Endothelial cell (in vitro differentiated cells): Measurements from ENCODE around the gene SORCS2. TPM values are rescaled to one million over a fixed set of nuclear protein-coding genes. Genes with fewer than 3 reads are reported as not detected.

ENCODE experiments used
- DNase-seq: peaks from one replicate; pipeline ENCODE4 v3.0.0; 2021; ENCODE audit warnings: low spot score
- H3K27ac Mint-ChIP-seq: one replicate; pipeline ENCODE4 v1.8.0; 2021; ENCODE audit warnings: mixed read lengths, inconsistent platforms; ENCODE audit not compliant: unreplicated experiment
- H3K27me3 Mint-ChIP-seq: one replicate; pipeline ENCODE4 v1.8.0; 2021; ENCODE audit warnings: mild to moderate bottlenecking, moderate library complexity, mixed read lengths, inconsistent platforms; ENCODE audit not compliant: unreplicated experiment
- H3K36me3 Mint-ChIP-seq: one replicate; pipeline ENCODE4 v1.8.0; 2021; ENCODE audit warnings: mild to moderate bottlenecking, low read depth, mixed read lengths, inconsistent platforms; ENCODE audit not compliant: unreplicated experiment
- H3K4me1 Mint-ChIP-seq: one replicate; pipeline ENCODE4 v1.8.0; 2021; ENCODE audit warnings: mild to moderate bottlenecking, mixed read lengths, inconsistent platforms; ENCODE audit not compliant: unreplicated experiment
- H3K4me3 Mint-ChIP-seq: one replicate; pipeline ENCODE4 v1.8.0; 2021; ENCODE audit warnings: mild to moderate bottlenecking, mixed read lengths, inconsistent platforms; ENCODE audit not compliant: unreplicated experiment
- H3K9me3 Mint-ChIP-seq: one replicate; pipeline ENCODE4 v1.8.0; 2021; ENCODE audit warnings: mixed read lengths, inconsistent platforms; ENCODE audit not compliant: unreplicated experiment
- CTCF ChIP-seq: fragments of 200-600 bp; sonication (generic); IDR thresholded peaks from one replicate; pipeline ENCODE4 v1.5.0; 2021; ENCODE audit warnings: antibody characterized with exemption; ENCODE audit not compliant: unreplicated experiment
- total RNA-seq: library from RNA; stranded (reverse); fragmentation: NEBNext Ultra II Directional; extraction: Animal tissue kit (Norgen Biotek cat#: 25700); gene quantifications from one replicate; pipeline ENCODE4 v1.2.1, GENCODE V29; 2021; ENCODE audit not compliant: unreplicated experiment

SORCS2 gene
- total RNA-seq, 1 donor from 2014 or later, result 1.3 TPM

- H3K36me3 Mint-ChIP-seq, result peaks cover 10% of the 10 kb centered on the region
- peaks cover 6% of the 10 kb centered on the region for H3K27me3 Mint-ChIP-seq
- no peak for TF ChIP-seq CTCF
- no peak for DNase-seq
- no peak overlapping the region for H3K4me3 Mint-ChIP-seq
- no peaks in the 10 kb centered on the region for H3K9me3 Mint-ChIP-seq
- H3K27ac Mint-ChIP-seq, result no peak overlapping the region
- no peaks in the 10 kb centered on the region for H3K4me1 Mint-ChIP-seq
These were observed 26.3 kb downstream of the SORCS2 start for GRCh38 chr4:7218686-7219085.

- no peak overlapping the region for H3K27ac Mint-ChIP-seq
- no peaks in the 10 kb centered on the region for H3K36me3 Mint-ChIP-seq
- no peaks in the 10 kb centered on the region for H3K4me1 Mint-ChIP-seq
- no peaks in the 10 kb centered on the region for H3K9me3 Mint-ChIP-seq
- no peak for DNase-seq
- H3K27me3 Mint-ChIP-seq, result peaks cover 10% of the 10 kb centered on the region
- H3K4me3 Mint-ChIP-seq, result no peak overlapping the region
- no peak for TF ChIP-seq CTCF
These were observed 30.2 kb downstream of the SORCS2 start for GRCh38 chr4:7222521-7222920.

- TF ChIP-seq CTCF, result no peak
- Mint-ChIP-seq H3K9me3 (no peaks in the 10 kb centered on the region), H3K36me3 (no peaks in the 10 kb centered on the region), H3K4me1 (no peaks in the 10 kb centered on the region), H3K27me3 (peaks cover 10% of the 10 kb centered on the region), H3K27ac (no peak overlapping the region), H3K4me3 (no peak overlapping the region)
- no peak for DNase-seq
These were observed 31.2 kb downstream of the SORCS2 start for GRCh38 chr4:7223541-7223940.

GRCh38 chr4:7224001-7224400, 31.7 kb downstream of the SORCS2 start:
- Mint-ChIP-seq H3K4me3 (no peak overlapping the region), H3K27me3 (peaks cover 10% of the 10 kb centered on the region), H3K4me1 (no peaks in the 10 kb centered on the region), H3K9me3 (no peaks in the 10 kb centered on the region), H3K27ac (no peak overlapping the region), H3K36me3 (no peaks in the 10 kb centered on the region)
- TF ChIP-seq CTCF, result no peak
- no peak for DNase-seq

- Mint-ChIP-seq H3K4me3 (no peak overlapping the region), H3K36me3 (no peaks in the 10 kb centered on the region), H3K4me1 (no peaks in the 10 kb centered on the region), H3K27ac (no peak overlapping the region), H3K27me3 (peaks cover 10% of the 10 kb centered on the region), H3K9me3 (no peaks in the 10 kb centered on the region)
- TF ChIP-seq CTCF, result no peak
- DNase-seq, result no peak
These were observed 32.7 kb downstream of the SORCS2 start for GRCh38 chr4:7224878-7225533.
